OCI-LY7 (cell line): ENCODE results near the gene ZMIZ1.

Source experiments
- CTCF ChIP-seq: fragments of 200-600 bp; sonication (generic); conservative IDR thresholded peaks from 2 replicates; pipeline ENCODE4 v1.5.1; 2014; ENCODE audit warnings: mild to moderate bottlenecking, antibody characterized with exemption, low read length, moderate library complexity, mixed read lengths
- EZH2phosphoT487 ChIP-seq: fragments of 200-600 bp; sonication (generic); IDR thresholded peaks from 2 replicates; pipeline ENCODE4 v1.6.1; 2018; ENCODE audit warnings: low read depth, borderline replicate concordance, mild to moderate bottlenecking, mixed run types, antibody characterized with exemption, low read length, moderate library complexity, mixed read lengths

GRCh38 chr10:79116801-79117723 is 48.3 kb downstream of the ZMIZ1 start:
- no peak for TF ChIP-seq CTCF
- TF ChIP-seq EZH2phosphoT487, result no peak
